Thoracic aorta (tissue), 2 donors: ENCODE data around the gene PNPLA1. TPM values are rescaled to one million over a fixed set of nuclear protein-coding genes. Genes with fewer than 3 reads are reported as not detected.

Experiments used
- ATAC-seq: fragments of 150-250 bp; one replicate; pipeline ENCODE4 v1.8.0; 2017; ENCODE audit warnings: low read depth; ENCODE audit not compliant: insufficient number of reproducible peaks, low FRiP score
- DNase-seq: peaks from one replicate; pipeline ENCODE4 v3.0.0-alpha.2; 2020; ENCODE audit warnings: low spot score
- H3K27ac ChIP-seq, 2 donors: fragments of 200-600 bp; sonication (generic); 1 replicate in 1 of 2; 2 replicates in 1 of 2; pipeline ENCODE4 v1.5.1; 2016; ENCODE audit warnings: mild to moderate bottlenecking in 2 of 2, moderate library complexity in 2 of 2
- H3K27me3 ChIP-seq: fragments of 200-600 bp; sonication (generic); replicated peaks from 2 replicates; pipeline ENCODE4 v1.6.0; 2016; ENCODE audit warnings: mild to moderate bottlenecking; ENCODE audit not compliant: insufficient read depth
- H3K36me3 ChIP-seq: fragments of 200-600 bp; sonication (generic); one replicate; pipeline ENCODE4 v1.5.1; 2016
- H3K4me1 ChIP-seq, 2 donors: fragments of 200-600 bp; sonication (generic); 1 replicate in 1 of 2; 2 replicates in 1 of 2; pipeline versions ENCODE4 v1.5.1 to v1.6.0; 2016; ENCODE audit warnings: low read depth in 2 of 2, mild to moderate bottlenecking in 1 of 2; ENCODE audit not compliant: control insufficient read depth in 1 of 2
- H3K4me3 ChIP-seq: fragments of 200-600 bp; sonication (generic); 2 replicates; pipeline ENCODE4 v1.5.1; 2016; ENCODE audit warnings: mild to moderate bottlenecking
- H3K9me3 ChIP-seq: fragments of 200-600 bp; sonication (generic); 2 replicates; pipeline ENCODE4 v1.5.1; 2016
- total RNA-seq, 2 donors: library from RNA; depleted of rRNA; stranded (reverse); fragments of >200 nt; gene quantifications; one replicate each; pipeline versions ENCODE4 v1.1.0 to v1.2.3, GENCODE V29; 2016
- TF ChIP-seq, protein P1 (sequence below): fragments of 200-600 bp; sonication (generic); IDR thresholded peaks from one replicate; pipeline ENCODE4 v1.5.1; 2019; ENCODE audit warnings: antibody characterized with exemption

Gene PNPLA1
- total RNA-seq, 2 donors from 2014 or later: not detected

- no peak overlapping the region for H3K27ac ChIP-seq
- no peaks in the 10 kb centered on the region for H3K36me3 ChIP-seq
- peaks cover 0 to 14% of the 10 kb centered on the region in 2 donors for H3K4me1 ChIP-seq
- no peaks in the 10 kb centered on the region for H3K27me3 ChIP-seq
- ATAC-seq (no peak), DNase-seq (no peak)
- H3K4me3 ChIP-seq: no peak overlapping the region
- H3K9me3 ChIP-seq: no peaks in the 10 kb centered on the region
- TF ChIP-seq, protein P1, sequence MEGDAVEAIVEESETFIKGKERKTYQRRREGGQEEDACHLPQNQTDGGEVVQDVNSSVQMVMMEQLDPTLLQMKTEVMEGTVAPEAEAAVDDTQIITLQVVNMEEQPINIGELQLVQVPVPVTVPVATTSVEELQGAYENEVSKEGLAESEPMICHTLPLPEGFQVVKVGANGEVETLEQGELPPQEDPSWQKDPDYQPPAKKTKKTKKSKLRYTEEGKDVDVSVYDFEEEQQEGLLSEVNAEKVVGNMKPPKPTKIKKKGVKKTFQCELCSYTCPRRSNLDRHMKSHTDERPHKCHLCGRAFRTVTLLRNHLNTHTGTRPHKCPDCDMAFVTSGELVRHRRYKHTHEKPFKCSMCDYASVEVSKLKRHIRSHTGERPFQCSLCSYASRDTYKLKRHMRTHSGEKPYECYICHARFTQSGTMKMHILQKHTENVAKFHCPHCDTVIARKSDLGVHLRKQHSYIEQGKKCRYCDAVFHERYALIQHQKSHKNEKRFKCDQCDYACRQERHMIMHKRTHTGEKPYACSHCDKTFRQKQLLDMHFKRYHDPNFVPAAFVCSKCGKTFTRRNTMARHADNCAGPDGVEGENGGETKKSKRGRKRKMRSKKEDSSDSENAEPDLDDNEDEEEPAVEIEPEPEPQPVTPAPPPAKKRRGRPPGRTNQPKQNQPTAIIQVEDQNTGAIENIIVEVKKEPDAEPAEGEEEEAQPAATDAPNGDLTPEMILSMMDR: no peak
Measured at GRCh38 chr6:36306375-36306774, 36.5 kb downstream of the PNPLA1 start.

- H3K4me1 ChIP-seq: peaks cover 9 to 14% of the 10 kb centered on the region in 2 donors
- no peak overlapping the region for H3K27ac ChIP-seq
- no peaks in the 10 kb centered on the region for H3K9me3 ChIP-seq
- H3K36me3 ChIP-seq: no peaks in the 10 kb centered on the region
- ATAC-seq (no peak), DNase-seq (no peak)
- TF ChIP-seq, protein P1: no peak
- no peaks in the 10 kb centered on the region for H3K27me3 ChIP-seq
- no peak overlapping the region for H3K4me3 ChIP-seq
Measured at GRCh38 chr6:36308514-36308913, 38.7 kb downstream of the PNPLA1 start.

DNA sequence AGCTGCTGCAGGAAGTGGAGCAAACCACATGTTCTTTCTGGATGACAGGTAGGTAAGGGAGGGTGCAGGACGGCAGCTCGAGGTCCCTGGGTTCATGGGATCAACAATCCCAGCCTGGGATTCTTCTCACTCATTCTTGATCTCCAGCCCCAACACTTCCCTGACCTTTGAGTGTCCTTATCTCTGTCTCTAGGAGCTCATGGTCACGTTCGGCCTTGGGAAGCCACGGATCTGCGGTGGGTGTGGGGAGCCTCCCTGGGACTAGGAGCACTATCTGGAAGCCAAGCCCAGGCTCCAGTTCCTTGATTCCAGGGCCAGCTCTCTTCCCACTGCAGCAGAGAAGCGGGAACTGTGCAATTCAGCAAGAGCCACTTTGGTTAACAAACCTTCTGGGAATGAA is 39.3 kb downstream of the PNPLA1 start:
- DNase-seq: no peak
- ATAC-seq: no peak
- H3K27me3 ChIP-seq: no peaks in the 10 kb centered on the region
- no peaks in the 10 kb centered on the region for H3K9me3 ChIP-seq
- TF ChIP-seq, protein P1: no peak
- H3K27ac ChIP-seq: no peak overlapping the region
- peaks cover 9 to 16% of the 10 kb centered on the region in 2 donors for H3K4me1 ChIP-seq
- H3K4me3 ChIP-seq: no peak overlapping the region
- H3K36me3 ChIP-seq: no peaks in the 10 kb centered on the region

DNA sequence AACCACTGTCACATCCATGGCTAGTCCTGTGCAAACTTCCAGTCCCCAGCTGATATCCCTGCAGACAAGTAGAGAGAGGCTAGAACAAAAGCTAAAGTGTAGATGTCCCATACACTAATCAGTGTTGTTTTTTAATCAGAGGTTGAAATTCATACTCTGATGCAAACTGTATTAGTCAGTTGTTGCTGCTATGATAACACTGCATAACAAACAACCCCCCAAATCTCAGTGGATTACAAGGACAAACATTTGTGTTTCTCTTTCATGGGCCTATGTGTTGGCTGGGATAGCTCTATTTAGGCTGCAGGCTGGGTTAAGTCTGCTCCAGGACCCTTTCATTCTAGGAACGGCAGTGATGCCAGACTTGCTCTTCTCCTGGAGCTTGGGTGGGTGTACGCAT is 40.0 kb downstream of the PNPLA1 start:
- H3K27me3 ChIP-seq: no peaks in the 10 kb centered on the region
- TF ChIP-seq, protein P1: no peak
- H3K27ac ChIP-seq: no peak overlapping the region
- DNase-seq (no peak), ATAC-seq (no peak)
- no peaks in the 10 kb centered on the region for H3K36me3 ChIP-seq
- H3K9me3 ChIP-seq: no peaks in the 10 kb centered on the region
- peaks cover 9 to 16% of the 10 kb centered on the region in 2 donors for H3K4me1 ChIP-seq
- no peak overlapping the region for H3K4me3 ChIP-seq

- Histone ChIP-seq H3K27ac (peak overlapping the region; percentile 20 to 51), H3K27me3 (no peaks in the 10 kb centered on the region), H3K4me1 (peaks cover 9 to 16% of the 10 kb centered on the region in 2 donors), H3K9me3 (no peaks in the 10 kb centered on the region), H3K36me3 (no peaks in the 10 kb centered on the region), H3K4me3 (peak overlapping the region; percentile 34)
- ATAC-seq (no peak), DNase-seq (no peak)
- TF ChIP-seq, protein P1: no peak
Measured at GRCh38 chr6:36312854-36313648, 43.2 kb downstream of the PNPLA1 start.
